Colonic mucosa (tissue), 4 donors: ENCODE results near the gene CDH4. TPM values are rescaled to one million over a fixed set of nuclear protein-coding genes. Genes with fewer than 3 reads are reported as not detected.

ENCODE experiments used
- DNase-seq: peaks from one replicate; pipeline ENCODE4 v3.0.0-alpha.2; 2020
- H3K27ac ChIP-seq: fragments of 200-600 bp; one replicate; pipeline ENCODE4 v1.8.0; 2021
- H3K27me3 ChIP-seq: fragments of 200-600 bp; one replicate; pipeline ENCODE4 v1.8.0; 2021
- H3K36me3 ChIP-seq: fragments of 200-600 bp; one replicate; pipeline ENCODE4 v1.8.0; 2021
- H3K4me1 ChIP-seq: fragments of 200-600 bp; one replicate; pipeline ENCODE4 v1.8.0; 2021; ENCODE audit warnings: mild to moderate bottlenecking
- H3K4me3 ChIP-seq: fragments of 200-600 bp; one replicate; pipeline ENCODE4 v1.8.0; 2021
- H3K9ac ChIP-seq, 2 donors: one replicate each; pipeline ENCODE4 v1.7.0; 2013; ENCODE audit warnings: control low read depth in 2 of 2, low read depth in 2 of 2, low read length in 2 of 2
- H3K9me3 ChIP-seq: fragments of 200-600 bp; one replicate; pipeline ENCODE4 v1.8.0; 2021
- intact Hi-C: fragments of 100-400 bp; cut with DNase I; formaldehyde crosslinking; loops from one replicate; pipeline ENCODE4 v1.14.1; 2022
- total RNA-seq, 2 donors: library from RNA; stranded (reverse); fragmentation: NEBNext Ultra II Directional in 1 of 2; extraction: Animal tissue kit (Norgen Biotek cat#: 25700) in 1 of 2; gene quantifications; one replicate each; pipeline ENCODE4 v1.2.1, GENCODE V29; 2021
- TF ChIP-seq, protein P1 (sequence below): fragments of 200-600 bp; IDR thresholded peaks from one replicate; pipeline ENCODE4 v1.8.0; 2022; ENCODE audit warnings: antibody characterized with exemption, mild to moderate bottlenecking
- donor health status: healthy.
- donor health status: DM: no; HTN: no; CAD: no.
- donor health status: DM: no; HTN: no; CAD: no.

Gene CDH4
- total RNA-seq, 2 donors from 2014 or later: 0.08 TPM; not detected in 1

DNA sequence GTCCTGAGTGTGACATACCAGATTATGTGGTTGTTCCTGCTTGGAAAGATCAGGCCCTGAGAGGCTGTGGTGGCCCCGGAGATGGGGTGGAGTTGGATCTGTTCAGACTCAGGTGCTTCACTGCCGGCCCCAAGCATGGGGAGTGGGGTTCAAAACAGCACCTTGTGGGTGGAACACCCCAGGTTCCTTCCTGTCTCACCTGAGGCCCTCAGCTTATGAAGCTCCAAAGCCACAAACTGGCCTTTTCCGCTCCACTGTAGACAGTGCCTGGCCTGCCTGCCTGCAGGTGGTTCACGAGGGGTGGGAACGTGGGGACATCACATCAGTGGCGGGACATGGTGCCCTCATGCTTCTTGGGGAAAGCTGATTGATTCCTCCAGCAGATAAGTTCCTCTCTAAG, 667.2 kb downstream of the CDH4 start:
- Histone ChIP-seq H3K9ac (no peak overlapping the region), H3K4me1 (no peaks in the 10 kb centered on the region), H3K27me3 (no peaks in the 10 kb centered on the region), H3K9me3 (no peaks in the 10 kb centered on the region), H3K36me3 (no peaks in the 10 kb centered on the region), H3K4me3 (no peak overlapping the region), H3K27ac (no peak overlapping the region)
- TF ChIP-seq, protein P1, sequence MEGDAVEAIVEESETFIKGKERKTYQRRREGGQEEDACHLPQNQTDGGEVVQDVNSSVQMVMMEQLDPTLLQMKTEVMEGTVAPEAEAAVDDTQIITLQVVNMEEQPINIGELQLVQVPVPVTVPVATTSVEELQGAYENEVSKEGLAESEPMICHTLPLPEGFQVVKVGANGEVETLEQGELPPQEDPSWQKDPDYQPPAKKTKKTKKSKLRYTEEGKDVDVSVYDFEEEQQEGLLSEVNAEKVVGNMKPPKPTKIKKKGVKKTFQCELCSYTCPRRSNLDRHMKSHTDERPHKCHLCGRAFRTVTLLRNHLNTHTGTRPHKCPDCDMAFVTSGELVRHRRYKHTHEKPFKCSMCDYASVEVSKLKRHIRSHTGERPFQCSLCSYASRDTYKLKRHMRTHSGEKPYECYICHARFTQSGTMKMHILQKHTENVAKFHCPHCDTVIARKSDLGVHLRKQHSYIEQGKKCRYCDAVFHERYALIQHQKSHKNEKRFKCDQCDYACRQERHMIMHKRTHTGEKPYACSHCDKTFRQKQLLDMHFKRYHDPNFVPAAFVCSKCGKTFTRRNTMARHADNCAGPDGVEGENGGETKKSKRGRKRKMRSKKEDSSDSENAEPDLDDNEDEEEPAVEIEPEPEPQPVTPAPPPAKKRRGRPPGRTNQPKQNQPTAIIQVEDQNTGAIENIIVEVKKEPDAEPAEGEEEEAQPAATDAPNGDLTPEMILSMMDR: no peak
- DNase-seq: no peak
- intact Hi-C loops: no loop called here

DNA sequence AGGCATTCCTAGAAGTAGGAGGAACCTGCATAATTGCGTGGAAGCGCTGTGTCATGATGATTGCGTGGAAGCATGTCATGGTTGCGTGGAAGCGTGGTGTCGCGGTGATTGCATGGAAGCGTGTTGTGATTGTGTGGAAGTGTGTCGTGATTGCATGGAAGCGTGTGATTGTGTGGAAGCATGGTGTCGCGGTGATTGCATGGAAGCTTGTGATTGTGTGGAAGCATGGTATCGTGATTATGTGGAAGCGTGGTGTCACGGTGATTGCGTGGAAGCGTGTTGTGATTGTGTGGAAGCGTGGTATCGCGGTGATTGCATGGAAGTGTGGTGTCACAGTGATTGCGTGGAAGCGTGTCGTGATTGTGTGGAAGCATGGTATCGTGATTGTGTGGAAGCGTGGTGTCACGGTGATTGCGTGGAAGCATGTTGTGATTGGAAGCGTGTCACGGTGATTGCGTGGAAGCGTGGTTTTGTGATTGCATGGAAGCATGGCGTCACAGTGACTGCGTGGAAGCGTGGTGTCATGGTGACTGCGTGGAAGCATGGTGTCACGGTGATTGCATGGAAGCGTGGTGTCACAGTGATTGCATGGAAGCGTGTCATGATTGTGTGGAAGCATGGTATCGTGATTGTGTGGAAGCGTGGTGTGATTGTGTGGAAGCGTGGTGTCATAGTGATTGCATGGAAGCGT, 667.8 kb downstream of the CDH4 start:
- Histone ChIP-seq H3K27me3 (no peaks in the 10 kb centered on the region), H3K36me3 (no peaks in the 10 kb centered on the region), H3K9me3 (no peaks in the 10 kb centered on the region), H3K4me1 (no peaks in the 10 kb centered on the region), H3K27ac (no peak overlapping the region), H3K9ac (no peak overlapping the region), H3K4me3 (no peak overlapping the region)
- no peak for DNase-seq
- TF ChIP-seq, protein P1: no peak
- intact Hi-C loops: no loop called here

DNA sequence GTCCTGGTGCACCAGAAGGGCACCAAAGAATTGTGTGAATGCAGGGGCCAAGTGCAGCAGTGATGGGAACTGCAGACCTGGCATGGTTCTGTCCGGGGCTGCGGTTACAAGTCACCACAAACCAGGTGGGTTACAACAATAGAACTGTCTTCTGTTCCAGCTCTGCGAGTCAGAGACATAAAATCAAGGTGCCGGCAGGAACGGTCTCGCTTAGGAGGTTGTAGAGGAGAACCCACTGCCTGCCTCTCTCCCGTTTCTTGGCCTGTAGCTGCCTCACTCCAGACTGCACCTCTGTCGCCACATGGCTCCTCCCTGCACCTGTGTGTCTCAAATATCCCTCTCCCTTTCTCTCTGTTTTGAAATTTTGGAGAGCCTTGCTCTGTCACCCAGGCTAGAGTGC, 670.4 kb downstream of the CDH4 start:
- no peaks in the 10 kb centered on the region for H3K36me3 ChIP-seq
- no peak for DNase-seq
- no peak overlapping the region for H3K9ac ChIP-seq
- H3K4me1 ChIP-seq: no peaks in the 10 kb centered on the region
- no peaks in the 10 kb centered on the region for H3K9me3 ChIP-seq
- intact Hi-C loops: no loop called here
- TF ChIP-seq, protein P1: no peak
- H3K27me3 ChIP-seq: no peaks in the 10 kb centered on the region
- H3K27ac ChIP-seq: no peak overlapping the region
- no peak overlapping the region for H3K4me3 ChIP-seq

DNA sequence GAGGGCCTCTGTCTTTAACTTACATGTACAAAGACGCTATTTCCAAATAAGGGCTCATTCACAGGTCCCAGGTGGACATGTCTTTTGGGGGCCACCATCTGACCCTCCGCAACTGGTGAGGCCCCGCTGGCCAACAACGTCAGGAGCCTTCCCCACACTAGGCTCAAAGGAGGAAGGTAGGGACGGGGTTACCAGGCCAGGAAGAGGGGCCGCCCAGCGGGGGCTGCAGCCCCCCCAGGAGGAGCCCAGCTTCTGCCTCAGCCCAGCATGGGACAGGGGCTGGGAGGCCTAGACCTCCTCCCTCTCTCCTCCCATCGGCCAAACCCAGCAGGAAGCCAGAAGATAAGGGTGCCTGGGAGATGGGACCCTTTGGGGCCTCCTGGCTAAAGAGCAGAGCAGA, 670.9 kb downstream of the CDH4 start:
- DNase-seq: no peak
- H3K27me3 ChIP-seq: no peaks in the 10 kb centered on the region
- H3K9ac ChIP-seq: no peak overlapping the region
- H3K27ac ChIP-seq: no peak overlapping the region
- no peaks in the 10 kb centered on the region for H3K36me3 ChIP-seq
- H3K9me3 ChIP-seq: no peaks in the 10 kb centered on the region
- intact Hi-C loops: no loop called here
- TF ChIP-seq, protein P1: no peak
- no peak overlapping the region for H3K4me3 ChIP-seq
- no peaks in the 10 kb centered on the region for H3K4me1 ChIP-seq

DNA sequence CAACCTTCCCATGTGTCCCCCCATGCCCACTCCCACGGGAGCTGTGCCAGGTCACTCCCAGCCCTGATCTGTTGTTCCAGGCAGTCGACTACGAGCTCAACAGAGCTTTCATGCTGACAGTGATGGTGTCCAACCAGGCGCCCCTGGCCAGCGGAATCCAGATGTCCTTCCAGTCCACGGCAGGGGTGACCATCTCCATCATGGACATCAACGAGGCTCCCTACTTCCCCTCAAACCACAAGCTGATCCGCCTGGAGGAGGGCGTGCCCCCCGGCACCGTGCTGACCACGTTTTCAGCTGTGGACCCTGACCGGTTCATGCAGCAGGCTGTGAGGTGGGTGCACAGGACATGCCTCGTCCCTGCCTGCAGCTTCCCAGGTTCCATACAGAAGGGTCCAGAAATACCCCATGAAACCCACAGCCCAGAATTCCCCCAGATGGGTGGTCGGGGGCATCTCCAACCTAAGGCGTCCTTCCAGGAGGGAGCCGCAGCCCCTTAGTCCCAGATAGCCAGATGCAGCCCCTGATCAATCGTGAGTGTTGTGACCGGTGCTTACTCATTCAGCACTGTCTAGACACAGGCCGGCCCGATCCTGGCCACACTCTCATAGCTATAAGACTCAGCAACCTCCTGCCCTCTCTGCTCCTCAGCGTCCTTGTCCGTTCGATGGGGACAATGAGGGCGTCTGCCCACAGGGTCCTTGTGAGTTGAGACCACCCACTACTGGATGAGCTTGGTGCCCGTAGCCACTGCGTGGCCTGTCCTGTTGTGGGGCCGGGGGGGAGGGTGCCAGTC, 671.5 kb downstream of the CDH4 start:
- no peak for DNase-seq
- Histone ChIP-seq H3K9ac (no peak overlapping the region), H3K27me3 (no peaks in the 10 kb centered on the region), H3K4me3 (no peak overlapping the region), H3K4me1 (no peaks in the 10 kb centered on the region), H3K27ac (no peak overlapping the region), H3K9me3 (no peaks in the 10 kb centered on the region), H3K36me3 (no peaks in the 10 kb centered on the region)
- intact Hi-C loops: no loop called here
- TF ChIP-seq, protein P1: no peak
